ENCODE data around the gene TUFT1. TPM values are rescaled to one million over a fixed set of nuclear protein-coding genes. Genes with fewer than 3 reads are reported as not detected.

Gene TUFT1
- total RNA-seq, 2 donors from 2014 or later = 19.7 to 30.2 TPM

- DNase-seq (no peak), ATAC-seq (no peak)
- intact Hi-C loops (cut with DNase I, micrococcal nuclease) = no loop called here
Observed at GRCh38 chr1:151629278-151629677, 89.2 kb downstream of the TUFT1 start.

Small RNAs within 50 kb of the gene (microRNA-seq; reads per million reads assigned to microRNA genes)
- 0 reads per million in 2 donors for gene MIR554

Other genes starting within 250 kb of the TUFT1 start
- gene PI4KB, start 212.9 kb upstream of the TUFT1 start, total RNA-seq = 10 to 100 TPM; 56.7 to 58.3 TPM
- 10 to 100 TPM; 20.7 to 20.9 TPM for gene RFX5, start 193.1 kb upstream of the TUFT1 start, total RNA-seq
- gene SELENBP1, start 167.6 kb upstream of the TUFT1 start, total RNA-seq = 1,000 to 10,000 TPM; 1,259 to 2,164 TPM
- gene PSMB4, start 140.7 kb upstream of the TUFT1 start, total RNA-seq = 100 to 1,000 TPM; 155 to 175 TPM
- 10 to 100 TPM; 55.4 to 70.9 TPM for gene POGZ, start 80.8 kb upstream of the TUFT1 start, total RNA-seq
- gene CGN, start 28.9 kb upstream of the TUFT1 start, total RNA-seq = 100 to 1,000 TPM; 182 to 188 TPM
- 10 to 100 TPM; 28.4 to 30.6 TPM for gene SNX27, start 71.7 kb downstream of the TUFT1 start, total RNA-seq
- 1 to 10 TPM; 2.2 to 2.4 TPM for gene CELF3, start 176.5 kb downstream of the TUFT1 start, total RNA-seq
- gene RIIAD1, start 181.2 kb downstream of the TUFT1 start, total RNA-seq = 1 to 10 TPM in 1 of 2 donors, under 1 TPM in 1; 0.67 to 1.6 TPM
- 10 to 100 TPM; 44.8 to 47.5 TPM for gene MRPL9, start 223.2 kb downstream of the TUFT1 start, total RNA-seq